GM13977 (cell line): ENCODE results near the gene GBE1.

Source experiments
- DNase-seq: peaks from one replicate; pipeline ENCODE4 v3.0.0; 2012; ENCODE audit warnings: low spot score
- CTCF ChIP-seq: IDR thresholded peaks from 2 replicates; pipeline ENCODE4 v1.5.1; 2012; ENCODE audit warnings: mild to moderate bottlenecking, control low read depth; ENCODE audit not compliant: insufficient read depth; ENCODE audit errors: extremely low read depth, missing control alignments
- in situ Hi-C: fragments of 300-500 bp; cut with MboI; formaldehyde crosslinking; loops from one replicate; pipeline ENCODE4 v1.12.0; 2022; ENCODE audit warnings: low sequenced_read_pairs, low pct_unique_long_range_greater_than_20kb, mixed read lengths, inconsistent platforms; ENCODE audit not compliant: unreplicated experiment

Gene GBE1

DNA sequence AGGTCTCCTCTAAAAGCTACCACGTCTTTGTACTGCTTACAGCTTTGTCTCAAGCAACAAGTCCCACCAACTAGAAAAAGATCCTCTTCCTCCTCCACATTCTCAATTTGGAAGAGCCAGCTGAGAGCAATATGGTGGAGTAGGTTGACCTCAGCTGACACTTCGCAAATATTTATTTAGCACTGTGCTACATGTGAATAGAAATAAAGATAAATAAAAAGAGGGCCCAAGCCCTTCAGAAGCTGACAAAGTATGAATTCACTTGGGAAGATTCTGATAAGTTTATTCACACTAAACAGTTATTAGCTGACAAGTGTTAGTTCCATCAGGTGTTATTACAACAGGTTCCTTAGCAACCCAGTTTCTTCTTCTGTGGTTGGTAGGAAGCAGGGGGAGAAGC lies 310.3 kb downstream of the GBE1 start:
- TF ChIP-seq CTCF, result no peak
- no peak for DNase-seq
- in situ Hi-C loops, result no loop called here

DNA sequence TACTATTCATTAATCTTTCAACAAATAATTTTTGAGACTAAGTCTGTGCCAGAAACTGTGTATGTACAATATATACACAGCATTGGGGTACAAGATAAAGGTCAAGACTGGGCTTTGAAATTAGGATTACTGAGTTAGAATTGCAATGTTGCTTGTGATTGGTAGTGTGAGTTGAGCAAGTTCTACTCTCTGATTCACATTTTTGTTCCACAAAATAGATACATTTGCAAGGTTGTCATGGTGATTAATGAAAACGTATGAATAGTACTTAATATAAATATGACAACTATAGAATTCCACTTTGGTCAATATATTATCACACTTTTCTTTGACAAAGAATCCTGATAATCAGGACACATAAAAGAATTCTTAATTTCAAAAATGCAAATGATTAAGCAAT lies 314.6 kb downstream of the GBE1 start:
- DNase-seq, result no peak
- in situ Hi-C loops, result no loop called here
- TF ChIP-seq CTCF, result no peak

DNA sequence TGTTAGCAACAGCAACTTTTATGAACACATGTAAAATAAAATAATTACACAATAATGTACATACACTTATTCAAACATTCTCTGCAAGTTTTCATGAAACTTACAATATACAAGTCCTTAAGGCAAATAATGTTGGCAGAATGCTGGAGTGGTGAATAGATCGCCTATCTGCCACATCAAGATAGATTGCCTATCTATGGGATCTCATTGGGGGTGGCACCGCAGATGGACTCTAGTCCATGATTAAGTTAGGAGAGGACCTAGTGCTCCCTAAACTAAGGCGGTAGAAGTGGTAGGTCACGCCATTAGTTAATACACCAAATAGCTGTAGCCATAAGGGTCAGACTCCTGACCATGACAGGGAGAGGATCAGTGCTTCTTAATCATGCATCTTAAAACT lies 315.7 kb downstream of the GBE1 start:
- in situ Hi-C loops, result no loop called here
- no peak for TF ChIP-seq CTCF
- DNase-seq, result no peak

DNA sequence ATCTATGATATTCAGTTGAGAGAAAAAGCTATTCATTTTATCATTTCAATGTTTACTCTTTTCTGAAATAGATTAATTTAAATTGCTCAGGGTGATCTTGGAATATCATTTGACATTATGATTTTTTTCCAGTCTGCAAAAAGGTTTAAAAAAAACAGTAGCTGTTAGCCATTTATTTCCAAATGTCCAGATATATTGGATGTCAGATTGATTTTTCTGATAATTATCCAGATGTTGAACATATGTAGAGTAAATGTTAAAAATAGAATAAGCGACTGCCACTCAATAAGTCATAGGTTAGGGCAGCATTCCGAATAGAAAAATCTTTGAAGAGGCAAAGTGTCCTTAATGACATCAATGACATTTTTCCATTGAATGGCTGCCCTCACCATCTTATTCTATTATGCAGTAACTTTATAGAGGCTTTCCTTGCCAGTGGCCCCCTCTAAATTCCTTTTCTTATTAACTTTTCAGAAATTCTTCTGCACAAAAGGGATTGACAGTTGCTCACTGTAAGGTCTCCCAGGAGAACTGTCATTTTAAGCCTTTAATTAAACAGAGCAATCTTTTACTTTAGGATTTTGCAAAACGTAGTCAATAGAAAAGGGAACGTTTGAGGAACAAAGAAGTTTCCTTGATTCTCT lies 316.5 kb downstream of the GBE1 start:
- no peak for DNase-seq
- TF ChIP-seq CTCF, result no peak
- in situ Hi-C loops, result no loop called here

- DNase-seq, result no peak
- TF ChIP-seq CTCF, result no peak
- in situ Hi-C loops, result no loop called here
Observed at GRCh38 chr3:81443958-81444357, 317.5 kb downstream of the GBE1 start.

- no peak for DNase-seq
- TF ChIP-seq CTCF, result no peak
- in situ Hi-C loops, result no loop called here
Observed at GRCh38 chr3:81443457-81443782, 318.0 kb downstream of the GBE1 start.

GRCh38 chr3:81442758-81443456 lies 318.5 kb downstream of the GBE1 start:
- no peak for TF ChIP-seq CTCF
- in situ Hi-C loops, result no loop called here
- no peak for DNase-seq
